SK-N-SH (cell line): ENCODE measurements around the gene MACROD2. TPM values are rescaled to one million over a fixed set of nuclear protein-coding genes. Genes with fewer than 3 reads are reported as not detected.

Experiments used
- CTCF ChIA-PET: fragments of 300-600, 350-600 bp; formaldehyde crosslinking; extraction: SDS; loops from one replicate; lab custom pipeline; 2021; lab: Yijun Ruan, JAX
- POLR2A ChIA-PET: fragments of 350-600 bp; sonication (Branson Sonifier 250); formaldehyde crosslinking; extraction: SDS; loops from one replicate; lab custom pipeline; 2020; ENCODE audit warnings: antibody characterized with exemption, inconsistent platforms; lab: Yijun Ruan, JAX
- DNase-seq: peaks from one replicate; pipeline ENCODE4 v3.0.0; 2012
- H2AFZ ChIP-seq: fragments of 200-600 bp; sonication (generic); 2 replicates; pipeline ENCODE4 v1.8.1; 2016; ENCODE audit warnings: antibody characterized with exemption, mild to moderate bottlenecking, low read depth
- H3F3A ChIP-seq: fragments of 200-600 bp; sonication (generic); replicated peaks from 2 replicates; pipeline ENCODE3; 2016; ENCODE audit warnings: antibody characterized with exemption, mild to moderate bottlenecking; ENCODE audit not compliant: insufficient read depth
- H3K27ac ChIP-seq, 2 experiments: fragments of 200-500 bp in 1 of 2; fragments of 200-600 bp in 1 of 2; sonication (Bioruptor generic) in 1 of 2; sonication (generic), shearing (Covaris generic) in 1 of 2; 2 replicates each; pipeline versions ENCODE4 v1.5.1 to v1.6.1; 2014 to 2016; ENCODE audit warnings: low read depth in 2 of 2, inconsistent platforms in 1 of 2, low read length in 1 of 2, mild to moderate bottlenecking in 1 of 2, mixed read lengths in 1 of 2
- H3K27me3 ChIP-seq: fragments of 200-600 bp; sonication (generic), shearing (Covaris generic); 2 replicates; pipeline ENCODE4 v1.6.1; 2016; ENCODE audit warnings: mixed run types; ENCODE audit not compliant: insufficient read depth
- H3K36me3 ChIP-seq, 2 experiments: fragments of 200-500 bp in 1 of 2; fragments of 200-600 bp in 1 of 2; sonication (Bioruptor generic) in 1 of 2; sonication (generic) in 1 of 2; replicated peaks in 1 of 2; 2 replicates each; pipeline versions ENCODE3 to v1.5.1; 2014 to 2016; ENCODE audit warnings: low read length in 1 of 2, mild to moderate bottlenecking in 1 of 2; ENCODE audit not compliant: insufficient read depth in 2 of 2, control insufficient read depth in 1 of 2
- H3K4me1 ChIP-seq, 2 experiments: fragments of 200-500 bp in 1 of 2; fragments of 200-600 bp in 1 of 2; sonication (Bioruptor generic) in 1 of 2; sonication (generic), shearing (Covaris generic) in 1 of 2; 2 replicates each; pipeline versions ENCODE4 v1.5.1 to v1.6.1; 2014 to 2016; ENCODE audit warnings: low read depth in 1 of 2, low read length in 1 of 2, mixed run types in 1 of 2; ENCODE audit not compliant: insufficient read depth in 2 of 2, control insufficient read depth in 1 of 2
- H3K4me2 ChIP-seq: fragments of 200-600 bp; sonication (generic), shearing (Covaris generic); 2 replicates; pipeline ENCODE4 v1.6.1; 2017; ENCODE audit warnings: mixed run types
- H3K4me3 ChIP-seq, 2 experiments: fragments of 200-500 bp in 1 of 2; fragments of 200-600 bp in 1 of 2; sonication (Bioruptor generic) in 1 of 2; sonication (generic), shearing (Covaris generic) in 1 of 2; 2 replicates each; pipeline versions ENCODE4 v1.5.1 to v1.8.1; 2014 to 2016; ENCODE audit warnings: low read depth in 2 of 2, inconsistent platforms in 1 of 2, low read length in 1 of 2, mild to moderate bottlenecking in 1 of 2, mixed read lengths in 1 of 2, moderate library complexity in 1 of 2
- H3K79me2 ChIP-seq: fragments of 200-600 bp; sonication (generic); 2 replicates; pipeline ENCODE4 v1.8.1; 2017; ENCODE audit warnings: mild to moderate bottlenecking; ENCODE audit not compliant: insufficient read depth
- H3K9ac ChIP-seq: fragments of 200-600 bp; sonication (generic); 2 replicates; pipeline ENCODE4 v1.6.1; 2017; ENCODE audit warnings: mixed run types
- H3K9me2 ChIP-seq: fragments of 200-600 bp; sonication (generic); 2 replicates; pipeline ENCODE4 v1.6.1; 2017; ENCODE audit warnings: mixed run types
- H3K9me3 ChIP-seq: fragments of 200-600 bp; sonication (generic); 2 replicates; pipeline ENCODE4 v1.6.1; 2017; ENCODE audit warnings: mixed run types, mild to moderate bottlenecking, moderate library complexity
- H4K20me1 ChIP-seq: fragments of 200-600 bp; sonication (generic); 2 replicates; pipeline ENCODE4 v1.6.1; 2017; ENCODE audit warnings: mild to moderate bottlenecking, mixed run types; ENCODE audit not compliant: insufficient read depth
- CHD2 ChIP-seq: fragments of 150-350 bp; IDR thresholded peaks from 2 replicates; pipeline ENCODE4 v1.6.1; 2018; ENCODE audit warnings: low read length; ENCODE audit not compliant: partially characterized antibody
- FOXM1 ChIP-seq: IDR thresholded peaks from 2 replicates; pipeline ENCODE4 v1.4.0; 2012; ENCODE audit warnings: low read depth, mild to moderate bottlenecking
- PBX3 ChIP-seq: IDR thresholded peaks from 2 replicates; pipeline ENCODE4; 2012
- POLR2AphosphoS5 ChIP-seq: IDR thresholded peaks from 2 replicates; pipeline ENCODE4 v1.6.1; 2012; ENCODE audit warnings: low read depth, low read length
- RAD21 ChIP-seq: IDR thresholded peaks from 2 replicates; pipeline ENCODE4 v1.6.1; 2012; ENCODE audit warnings: mild to moderate bottlenecking, low read length
- SMC3 ChIP-seq: IDR thresholded peaks from 2 replicates; pipeline ENCODE4 v1.6.1; 2012; ENCODE audit warnings: low read depth, low read length, improper control_type of control experiment
- TEAD4 ChIP-seq: IDR thresholded peaks from 2 replicates; pipeline ENCODE4 v1.4.0; 2012; ENCODE audit warnings: mild to moderate bottlenecking, borderline replicate concordance; ENCODE audit not compliant: insufficient read depth
- ZBTB33 ChIP-seq: IDR thresholded peaks from 2 replicates; pipeline ENCODE4 v1.4.0; 2012; ENCODE audit warnings: low read depth, borderline replicate concordance
- WGBS: methylation state at CpG from one replicate; pipeline ENCODE4 v1.1.6; 2017; ENCODE audit warnings: low lambda C conversion rate; 5-methylcytosine and 5-hydroxymethylcytosine counted together
- polyA plus RNA-seq, 3 experiments: library from polyadenylated mRNA; depleted of rRNA; stranded (reverse); fragments of >200 nt; gene quantifications; 2 replicates each; pipeline ENCODE4 v1.2.3, GENCODE V29; 2012

The MACROD2 gene
- polyA plus RNA-seq, 1 of the 3 experiments (the other 2 are of a cell fraction) = 0.33 TPM

- no peak overlapping the region for H3K4me2 ChIP-seq
- peak overlapping the region in 1 of 2 experiments; percentile 12; a peak in 1 of 4 replicates for H3K27ac ChIP-seq
- POLR2A ChIA-PET = no interaction called here
- no peaks in the 10 kb centered on the region for H4K20me1 ChIP-seq
- DNase-seq = no peak
- no peak overlapping the region for H2AFZ ChIP-seq
- no peak overlapping the region for H3K4me3 ChIP-seq
- CTCF ChIA-PET = no interaction called here
- H3K79me2 ChIP-seq = no peaks in the 10 kb centered on the region
- no peaks in the 10 kb centered on the region for H3K27me3 ChIP-seq
- H3K9ac ChIP-seq = no peak overlapping the region
- no peaks in the 10 kb centered on the region for H3K9me2 ChIP-seq
- TF ChIP-seq SMC3 = no peak
- TF ChIP-seq PBX3 = peak; percentile 14; the same call in 1 of the 2 replicates
- TF ChIP-seq TEAD4 = 0 out of 2 replicates have a peak, but pooled peaks have one; percentile 19
- TF ChIP-seq CHD2 = no peak
- TF ChIP-seq, all 33 proteins: peak for 2
- Histone ChIP-seq H3K4me1 (peaks cover 0 to 4% of the 10 kb centered on the region in 2 experiments; a peak in 1 of 4 replicates), H3K9me3 (no peaks in the 10 kb centered on the region), H3F3A (no peaks in the 10 kb centered on the region), H3K36me3 (no peaks in the 10 kb centered on the region)
- WGBS = 24% methylated on average over 4 of the region's 4 CpGs
Observed at GRCh38 chr20:15917283-15917682, 1922.0 kb downstream of the MACROD2 start.

GRCh38 chr20:15918631-15919030 is 1923.3 kb downstream of the MACROD2 start:
- CTCF ChIA-PET = no interaction called here
- H3K9ac ChIP-seq = no peak overlapping the region
- no peak for DNase-seq
- H2AFZ ChIP-seq = no peak overlapping the region
- H3K9me2 ChIP-seq = no peaks in the 10 kb centered on the region
- TF ChIP-seq PBX3 = no peak
- TF ChIP-seq RAD21 = no peak
- TF ChIP-seq POLR2AphosphoS5 = no peak
- TF ChIP-seq FOXM1 = no peak
- no peak for TF ChIP-seq ZBTB33
- H3K27ac ChIP-seq = no peak overlapping the region
- H3K36me3 ChIP-seq = no peaks in the 10 kb centered on the region
- no peaks in the 10 kb centered on the region for H3K79me2 ChIP-seq
- H3F3A ChIP-seq = no peaks in the 10 kb centered on the region
- H3K4me3 ChIP-seq = no peak overlapping the region
- POLR2A ChIA-PET = no interaction called here
- no peak overlapping the region for H3K4me2 ChIP-seq
- peaks cover 0 to 8% of the 10 kb centered on the region in 2 experiments; a peak in 1 of 4 replicates for H3K4me1 ChIP-seq
- no peaks in the 10 kb centered on the region for H3K27me3 ChIP-seq
- WGBS = 39% methylated on average over 3 of the region's 3 CpGs
- no peaks in the 10 kb centered on the region for H4K20me1 ChIP-seq
- H3K9me3 ChIP-seq = no peaks in the 10 kb centered on the region
